Measurements from ENCODE around the gene CHD9. TPM values are rescaled to one million over a fixed set of nuclear protein-coding genes. Genes with fewer than 3 reads are reported as not detected.

Gene CHD9
- total RNA-seq, 1 donor from 2014 or later, result 77.4 TPM

- TF ChIP-seq EZH2 (IDR thresholded peaks at IDR 0.05; ENCODE audit: insufficient read depth, low read length), result no peak
- FAIRE-seq, result no peak
- no peaks in the 10 kb centered on the region for H3K9me3 Mint-ChIP-seq (ENCODE audit: unreplicated experiment)
Observed at GRCh38 chr16:53115047-53115446, 60.3 kb downstream of the CHD9 start.

GRCh38 chr16:53115773-53116172 is 61.0 kb downstream of the CHD9 start:
- H3K9me3 Mint-ChIP-seq (ENCODE audit: unreplicated experiment), result no peaks in the 10 kb centered on the region
- peaks cover 18% of the 10 kb centered on the region for H3K4me1 Mint-ChIP-seq (ENCODE audit: low read depth, unreplicated experiment)
- Histone ChIP-seq H3K4me1 (ENCODE audit: insufficient read depth, low read length) (no peaks in the 10 kb centered on the region), H3K9me3 (ENCODE audit: insufficient read depth, low read depth, low read length) (no peaks in the 10 kb centered on the region), H3K27ac (ENCODE audit: low read depth, low read length) (no peak overlapping the region), H3K27me3 (ENCODE audit: insufficient read depth, low read length) (no peaks in the 10 kb centered on the region), H3K4me2 (ENCODE audit: low read length) (no peak overlapping the region), H3K4me3 (ENCODE audit: insufficient read depth, low read depth, low read length) (no peak overlapping the region), H3K9ac (ENCODE audit: low read length) (no peak overlapping the region), H4K20me1 (ENCODE audit: insufficient read depth, low read length) (peaks cover 8% of the 10 kb centered on the region), H3K36me3 (ENCODE audit: insufficient read depth, low read length) (no peaks in the 10 kb centered on the region), H3K79me2 (ENCODE audit: insufficient read depth, low read length) (peaks cover 16% of the 10 kb centered on the region), H2AFZ (ENCODE audit: low read depth, low read length) (no peak overlapping the region)
- no peak for DNase-seq (ENCODE audit: low read depth)
- no peak overlapping the region for H3K4me3 Mint-ChIP-seq (ENCODE audit: unreplicated experiment)
- peaks cover 4% of the 10 kb centered on the region for H3K36me3 Mint-ChIP-seq (ENCODE audit: low read depth, unreplicated experiment)
- H3K27ac Mint-ChIP-seq (ENCODE audit: unreplicated experiment), result no peak overlapping the region
- H3K27me3 Mint-ChIP-seq (ENCODE audit: low read depth, unreplicated experiment), result no peaks in the 10 kb centered on the region
- TF ChIP-seq CTCF (IDR thresholded peaks at IDR 0.05; ENCODE audit: insufficient read depth, low read depth, low read length), result no peak
- no peak for TF ChIP-seq EZH2 (IDR thresholded peaks at IDR 0.05; ENCODE audit: insufficient read depth, low read length)
- FAIRE-seq, result no peak

More at GRCh38 chr16:53115047-53115446, 60.3 kb downstream of the CHD9 start:
- Mint-ChIP-seq H3K4me3 (ENCODE audit: unreplicated experiment) (no peak overlapping the region), H3K4me1 (ENCODE audit: low read depth, unreplicated experiment) (peaks cover 19% of the 10 kb centered on the region), H3K27me3 (ENCODE audit: low read depth, unreplicated experiment) (no peaks in the 10 kb centered on the region), H3K27ac (ENCODE audit: unreplicated experiment) (no peak overlapping the region), H3K36me3 (ENCODE audit: low read depth, unreplicated experiment) (peaks cover 4% of the 10 kb centered on the region)
- no peak overlapping the region for H3K9ac ChIP-seq (ENCODE audit: low read length)
- no peaks in the 10 kb centered on the region for H3K27me3 ChIP-seq (ENCODE audit: insufficient read depth, low read length)
- no peak for DNase-seq (ENCODE audit: low read depth)
- peaks cover 8% of the 10 kb centered on the region for H4K20me1 ChIP-seq (ENCODE audit: insufficient read depth, low read length)
- no peak overlapping the region for H3K4me2 ChIP-seq (ENCODE audit: low read length)
- no peak overlapping the region for H3K27ac ChIP-seq (ENCODE audit: low read depth, low read length)
- peaks cover 18% of the 10 kb centered on the region for H3K79me2 ChIP-seq (ENCODE audit: insufficient read depth, low read length)
- H3K36me3 ChIP-seq (ENCODE audit: insufficient read depth, low read length), result no peaks in the 10 kb centered on the region
- H3K9me3 ChIP-seq (ENCODE audit: insufficient read depth, low read depth, low read length), result no peaks in the 10 kb centered on the region
- no peaks in the 10 kb centered on the region for H3K4me1 ChIP-seq (ENCODE audit: insufficient read depth, low read length)
- H3K4me3 ChIP-seq (ENCODE audit: insufficient read depth, low read depth, low read length), result no peak overlapping the region
- no peak overlapping the region for H2AFZ ChIP-seq (ENCODE audit: low read depth, low read length)

GRCh38 chr16:53121043-53121620 is 66.3 kb downstream of the CHD9 start:
- H4K20me1 ChIP-seq (ENCODE audit: insufficient read depth, low read length), result peaks cover 4% of the 10 kb centered on the region
- H3K27ac ChIP-seq (ENCODE audit: low read depth, low read length), result no peak overlapping the region
- FAIRE-seq (no peak), DNase-seq (ENCODE audit: low read depth) (no peak)
- Mint-ChIP-seq H3K9me3 (ENCODE audit: unreplicated experiment) (no peaks in the 10 kb centered on the region), H3K4me3 (ENCODE audit: unreplicated experiment) (no peak overlapping the region), H3K36me3 (ENCODE audit: low read depth, unreplicated experiment) (peaks cover 10% of the 10 kb centered on the region), H3K27me3 (ENCODE audit: low read depth, unreplicated experiment) (no peaks in the 10 kb centered on the region), H3K27ac (ENCODE audit: unreplicated experiment) (no peak overlapping the region), H3K4me1 (ENCODE audit: low read depth, unreplicated experiment) (no peaks in the 10 kb centered on the region)
- no peak overlapping the region for H3K4me2 ChIP-seq (ENCODE audit: low read length)
- no peaks in the 10 kb centered on the region for H3K27me3 ChIP-seq (ENCODE audit: insufficient read depth, low read length)
- no peak overlapping the region for H2AFZ ChIP-seq (ENCODE audit: low read depth, low read length)
- no peak overlapping the region for H3K4me3 ChIP-seq (ENCODE audit: insufficient read depth, low read depth, low read length)
- no peaks in the 10 kb centered on the region for H3K9me3 ChIP-seq (ENCODE audit: insufficient read depth, low read depth, low read length)
- H3K36me3 ChIP-seq (ENCODE audit: insufficient read depth, low read length), result no peaks in the 10 kb centered on the region
- H3K4me1 ChIP-seq (ENCODE audit: insufficient read depth, low read length), result no peaks in the 10 kb centered on the region
- no peaks in the 10 kb centered on the region for H3K79me2 ChIP-seq (ENCODE audit: insufficient read depth, low read length)
- TF ChIP-seq EZH2 (IDR thresholded peaks at IDR 0.05; ENCODE audit: insufficient read depth, low read length) (no peak), CTCF (IDR thresholded peaks at IDR 0.05; ENCODE audit: insufficient read depth, low read depth, low read length) (no peak)
- no peak overlapping the region for H3K9ac ChIP-seq (ENCODE audit: low read length)

Measured in astrocyte (in vitro differentiated cells and primary cell).